ENCODE measurements around the gene PARVA. TPM values are rescaled to one million over a fixed set of nuclear protein-coding genes. Genes with fewer than 3 reads are reported as not detected.

Gene PARVA
- total RNA-seq, 1 experiment from 2014 or later, result 18.1 TPM

- Mint-ChIP-seq H3K4me3 (no peak overlapping the region), H3K27ac (no peak overlapping the region), H3K27me3 (ENCODE audit: low read depth) (peaks cover 5% of the 10 kb centered on the region), H3K36me3 (ENCODE audit: insufficient read depth in 1 of 3, low read depth in 3 of 3) (peaks cover under 1 to 2% (median under 1%) of the 10 kb centered on the region in 3 experiments; a peak in 4 of 7 replicates), H3K9me3 (peaks cover 2 to 5% of the 10 kb centered on the region in 2 experiments), H3K4me1 (peaks cover 15 to 20% of the 10 kb centered on the region in 2 experiments)
- H4K5ac ChIP-seq (ENCODE audit: insufficient read length, low read depth, low read length), result no peak overlapping the region
- no peak overlapping the region for H3K23ac ChIP-seq (ENCODE audit: insufficient read length, low read depth, low read length)
- no peak overlapping the region for H2AK5ac ChIP-seq (ENCODE audit: insufficient read length, low read length)
- H3K27ac ChIP-seq (ENCODE audit: insufficient read length, low read depth, low read length), result no peak overlapping the region
- no peak overlapping the region for H2BK12ac ChIP-seq (ENCODE audit: insufficient read length, low read depth, low read length)
- H2BK15ac ChIP-seq (ENCODE audit: low read depth, low read length), result no peak overlapping the region
- no peak overlapping the region for H4K91ac ChIP-seq (ENCODE audit: insufficient read length, low read depth, low read length)
- TF ChIP-seq, protein P1, sequence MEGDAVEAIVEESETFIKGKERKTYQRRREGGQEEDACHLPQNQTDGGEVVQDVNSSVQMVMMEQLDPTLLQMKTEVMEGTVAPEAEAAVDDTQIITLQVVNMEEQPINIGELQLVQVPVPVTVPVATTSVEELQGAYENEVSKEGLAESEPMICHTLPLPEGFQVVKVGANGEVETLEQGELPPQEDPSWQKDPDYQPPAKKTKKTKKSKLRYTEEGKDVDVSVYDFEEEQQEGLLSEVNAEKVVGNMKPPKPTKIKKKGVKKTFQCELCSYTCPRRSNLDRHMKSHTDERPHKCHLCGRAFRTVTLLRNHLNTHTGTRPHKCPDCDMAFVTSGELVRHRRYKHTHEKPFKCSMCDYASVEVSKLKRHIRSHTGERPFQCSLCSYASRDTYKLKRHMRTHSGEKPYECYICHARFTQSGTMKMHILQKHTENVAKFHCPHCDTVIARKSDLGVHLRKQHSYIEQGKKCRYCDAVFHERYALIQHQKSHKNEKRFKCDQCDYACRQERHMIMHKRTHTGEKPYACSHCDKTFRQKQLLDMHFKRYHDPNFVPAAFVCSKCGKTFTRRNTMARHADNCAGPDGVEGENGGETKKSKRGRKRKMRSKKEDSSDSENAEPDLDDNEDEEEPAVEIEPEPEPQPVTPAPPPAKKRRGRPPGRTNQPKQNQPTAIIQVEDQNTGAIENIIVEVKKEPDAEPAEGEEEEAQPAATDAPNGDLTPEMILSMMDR (conservative IDR thresholded peaks at IDR 0.05), result no peak
- H2AFZ ChIP-seq (ENCODE audit: low read length), result no peak overlapping the region
- no peak overlapping the region for H3K14ac ChIP-seq (ENCODE audit: insufficient read depth, low read length)
- H2BK5ac ChIP-seq (ENCODE audit: insufficient read length, low read length), result no peak overlapping the region
- H2BK120ac ChIP-seq (ENCODE audit: low read depth, low read length, poor library complexity, severe bottlenecking), result no peak overlapping the region
- no peak overlapping the region for H3K4ac ChIP-seq (ENCODE audit: low read depth, low read length)
- H3K56ac ChIP-seq (ENCODE audit: insufficient read length, low read depth, low read length), result no peak overlapping the region
- H3K18ac ChIP-seq (ENCODE audit: insufficient read length, low read depth, low read length), result no peak overlapping the region
- no peak overlapping the region for H3T11ph ChIP-seq (ENCODE audit: low read length)
- no peak overlapping the region for H2BK20ac ChIP-seq (ENCODE audit: low read depth, low read length, poor library complexity, severe bottlenecking)
- H3K4me1 ChIP-seq (ENCODE audit: insufficient read depth, low read length), result peaks cover 4% of the 10 kb centered on the region; the same call in 1 of the 2 replicates
- H3K23me2 ChIP-seq (ENCODE audit: insufficient read length, low read depth, low read length, poor library complexity, severe bottlenecking), result no peaks in the 10 kb centered on the region
- no peaks in the 10 kb centered on the region for H3K9me3 ChIP-seq (ENCODE audit: control insufficient read depth, low read depth, low read length)
- no peak overlapping the region for H3K9ac ChIP-seq (ENCODE audit: extremely low read depth, insufficient read length, low read length)
- no peak overlapping the region for H4K8ac ChIP-seq (replicated peaks; ENCODE audit: insufficient read length, low read depth, low read length)
- no peaks in the 10 kb centered on the region for H3K79me1 ChIP-seq (ENCODE audit: insufficient read depth, low read depth, low read length, poor library complexity, severe bottlenecking)
- DNase-seq, result no peak
- H3K79me2 ChIP-seq (ENCODE audit: insufficient read depth, low read length), result no peaks in the 10 kb centered on the region
- no peaks in the 10 kb centered on the region for H3K27me3 ChIP-seq (ENCODE audit: insufficient read depth, low read length)
- H3K4me2 ChIP-seq (ENCODE audit: insufficient read depth, insufficient read length, low read length), result no peak overlapping the region
- no peaks in the 10 kb centered on the region for H4K20me1 ChIP-seq (ENCODE audit: control insufficient read depth, insufficient read depth, insufficient read length)
Observed at GRCh38 chr11:12494699-12495098, 117.3 kb downstream of the PARVA start.
